H54 (cell line): ENCODE measurements around the gene CALD1.
A peak's percentile ranks its signal among the peaks of the same experiment; 100 is the strongest.

Source experiments
- DNase-seq: peaks from one replicate; pipeline ENCODE4 v3.0.0; 2011; ENCODE audit warnings: low spot score, mixed read lengths; ENCODE audit not compliant: insufficient read length
- FAIRE-seq: peaks from 3 replicates; lab custom pipeline; 2011; peaks lifted over from hg19 to GRCh38; lab: Jason Lieb, UNC
- POLR2A ChIP-seq: IDR thresholded peaks from 2 replicates; pipeline ENCODE4 v1.6.1; 2011; ENCODE audit warnings: low read depth, mild to moderate bottlenecking, low read length

Gene CALD1

DNA sequence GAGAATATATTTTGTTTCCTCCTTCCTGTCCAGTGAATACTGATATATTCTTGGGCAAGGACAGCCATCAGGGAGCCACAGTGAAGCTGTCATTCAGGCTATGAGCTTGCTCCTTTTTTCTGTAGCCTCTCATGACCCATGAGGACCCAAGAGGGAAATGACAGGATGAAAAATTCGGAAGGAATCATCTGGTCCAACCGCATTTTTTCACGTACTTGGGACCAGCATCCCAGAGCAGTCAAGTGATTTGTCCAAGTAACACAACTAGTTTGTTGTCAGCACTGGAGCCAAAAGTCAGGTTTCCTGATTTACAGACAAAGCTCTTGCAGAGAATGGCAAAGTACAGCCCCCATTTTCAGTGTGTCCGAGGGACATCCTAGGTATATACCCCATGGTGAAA, 159.7 kb downstream of the CALD1 start:
- DNase-seq, result no peak
- FAIRE-seq, result no peak
- no peak for TF ChIP-seq POLR2A

- no peak for FAIRE-seq
- TF ChIP-seq POLR2A, result no peak
- DNase-seq, result no peak
Measured at GRCh38 chr7:134940729-134941128, 161.3 kb downstream of the CALD1 start.

DNA sequence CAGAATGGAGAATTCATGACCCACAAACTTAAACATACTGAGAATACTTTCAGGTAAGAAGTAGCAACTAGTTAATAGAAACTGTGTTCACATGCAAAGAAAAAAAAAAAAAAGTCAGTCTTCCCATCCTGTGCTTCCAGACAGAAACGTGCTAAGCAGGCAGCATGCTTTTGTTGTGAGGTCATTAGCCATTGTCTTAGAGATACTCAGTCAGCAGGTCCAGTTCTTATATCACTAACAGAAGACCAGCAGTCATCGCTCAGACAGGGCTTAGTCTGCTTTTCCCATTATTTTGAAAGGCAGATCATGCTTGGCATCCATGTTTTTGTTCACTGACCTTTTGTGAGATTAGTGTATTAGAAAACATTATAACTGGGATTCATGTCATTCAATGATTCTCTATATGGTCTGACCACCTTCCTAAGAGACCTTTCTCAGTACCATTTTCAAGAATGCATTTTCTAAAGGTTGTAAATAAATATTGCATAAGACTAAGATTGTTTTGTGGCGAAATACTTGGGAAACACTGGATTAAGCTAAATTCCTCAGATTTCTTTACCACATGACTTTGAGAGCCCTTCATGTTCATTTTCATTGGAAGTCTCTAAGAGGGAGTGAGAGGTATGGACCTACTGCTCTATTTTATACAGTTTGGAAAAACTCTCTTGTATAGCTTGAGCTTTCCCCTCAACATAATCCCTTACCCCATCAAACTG, 161.9 kb downstream of the CALD1 start:
- FAIRE-seq (peak; percentile 82), DNase-seq (peak; percentile 50)
- no peak for TF ChIP-seq POLR2A

DNA sequence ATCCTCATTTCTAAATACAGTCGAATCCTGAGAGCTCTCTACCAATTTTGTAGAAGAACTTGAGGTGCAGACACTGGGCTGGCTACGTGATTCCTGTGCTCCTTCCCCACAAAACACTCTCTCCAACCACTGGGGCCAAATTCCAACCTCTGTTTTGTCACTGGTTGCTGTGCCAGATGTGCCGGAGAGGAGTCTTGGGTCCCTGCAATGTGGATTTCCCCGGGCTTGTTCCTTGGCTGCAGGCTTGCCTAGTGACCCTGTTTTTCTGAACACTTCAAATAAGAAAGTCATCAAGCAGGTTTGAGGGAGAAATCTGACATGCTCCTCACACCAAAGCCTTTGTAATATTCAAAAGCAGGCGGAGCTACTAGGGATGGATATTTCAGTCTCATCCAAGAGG, 162.5 kb downstream of the CALD1 start:
- DNase-seq, result no peak
- no peak for TF ChIP-seq POLR2A
- no peak for FAIRE-seq

DNA sequence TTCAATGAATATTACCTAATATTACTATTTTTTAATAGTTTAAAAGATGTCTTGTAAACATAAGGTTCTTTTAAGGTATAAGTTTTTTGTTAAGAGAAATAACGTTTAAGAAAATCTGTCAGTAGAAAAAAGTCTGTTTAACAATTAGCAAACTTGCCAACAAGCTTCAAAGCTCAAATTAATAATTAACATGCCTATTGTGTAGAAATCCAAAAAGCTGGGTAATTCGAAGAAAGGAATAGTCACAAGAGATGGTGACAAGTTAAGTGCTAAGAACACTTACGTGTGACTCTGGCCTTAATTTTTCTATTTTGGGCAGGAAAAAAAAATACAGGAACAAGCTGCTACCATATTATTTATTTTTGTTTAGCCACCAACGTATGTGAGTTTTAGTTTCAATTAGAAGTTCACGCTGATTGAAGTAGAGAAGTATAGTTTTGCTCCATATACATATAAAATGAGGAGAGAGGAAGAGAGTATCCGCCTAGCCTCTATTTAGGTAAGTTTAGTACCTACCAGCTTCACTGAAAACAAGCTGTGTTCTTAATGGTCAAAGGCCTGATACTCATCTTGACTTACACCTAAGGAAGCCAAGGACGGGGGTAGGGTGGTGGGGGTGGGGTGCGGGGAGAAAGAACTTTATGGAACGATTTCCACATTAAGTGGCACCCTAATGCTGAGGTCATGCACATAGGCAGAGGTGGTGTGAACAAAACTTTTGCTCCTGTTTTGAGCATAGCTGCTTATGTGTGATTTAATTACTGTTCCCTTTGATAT, 163.4 kb downstream of the CALD1 start:
- DNase-seq (no peak), FAIRE-seq (no peak)
- no peak for TF ChIP-seq POLR2A

DNA sequence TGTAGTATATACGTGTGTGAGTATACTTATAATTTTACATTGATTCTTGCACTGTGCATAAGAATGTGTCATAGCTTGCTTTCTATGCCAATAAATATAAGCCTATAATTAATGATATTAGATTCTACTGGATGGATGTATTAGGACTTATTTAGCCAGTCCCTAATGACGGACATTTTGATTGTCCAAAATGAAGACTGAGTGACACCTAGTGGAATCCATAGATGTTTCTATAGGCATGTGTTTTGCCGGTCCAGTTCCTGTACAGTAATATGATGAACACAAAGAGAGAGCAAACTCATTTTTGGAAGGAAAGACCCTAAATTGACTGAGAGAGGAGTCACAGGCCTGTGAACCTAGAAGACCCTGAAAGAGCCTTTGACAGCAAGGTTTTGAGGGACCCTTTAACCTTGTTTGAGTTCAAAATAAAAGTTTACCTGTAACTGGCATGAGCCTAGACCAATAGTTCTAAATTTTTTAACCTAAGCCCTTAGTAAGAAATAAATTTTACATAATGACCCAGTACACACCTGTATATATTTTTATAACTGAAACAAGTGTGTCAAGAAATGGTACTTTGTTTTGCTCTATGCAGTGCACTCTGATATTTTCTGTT, 164.5 kb downstream of the CALD1 start:
- no peak for DNase-seq
- no peak for TF ChIP-seq POLR2A
- no peak for FAIRE-seq

DNA sequence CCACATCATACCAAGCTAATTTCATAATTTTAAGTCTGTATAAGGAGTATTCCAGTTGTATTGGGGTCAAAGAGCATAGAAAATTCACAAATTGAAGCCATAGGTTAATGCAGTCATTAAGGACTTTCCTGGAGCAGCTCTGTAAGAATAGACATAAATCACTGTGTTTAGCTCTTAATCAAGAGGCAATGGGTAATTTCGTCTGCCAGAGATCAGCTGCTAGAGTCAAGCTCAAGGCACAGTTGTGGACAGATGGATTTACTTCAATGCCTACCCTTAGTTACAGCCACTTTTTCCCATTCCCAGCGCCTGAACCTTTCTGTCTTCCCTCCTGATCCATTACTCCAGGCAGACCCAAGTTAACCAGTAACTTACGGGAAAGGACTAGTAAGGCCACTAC, 166.3 kb downstream of the CALD1 start:
- no peak for TF ChIP-seq POLR2A
- FAIRE-seq (no peak), DNase-seq (no peak)

DNA sequence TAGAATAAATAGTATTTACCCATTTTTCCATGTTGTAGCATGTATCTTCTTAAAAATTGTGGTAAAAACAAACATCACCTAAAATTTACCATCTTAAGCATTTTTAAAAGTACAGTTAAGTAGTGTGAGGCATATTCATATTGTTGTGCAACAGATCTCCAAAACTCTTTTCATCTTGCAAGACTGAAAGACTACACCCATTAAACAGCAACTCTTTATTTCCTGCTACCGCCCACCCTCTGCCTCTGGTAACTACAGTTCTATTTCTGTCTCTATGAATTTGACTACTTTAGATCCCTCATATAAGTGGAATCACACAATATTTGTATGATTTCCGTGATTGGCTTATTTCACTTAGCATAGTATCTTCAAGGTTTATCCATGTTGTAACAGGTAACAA, 166.8 kb downstream of the CALD1 start:
- DNase-seq (no peak), FAIRE-seq (no peak)
- no peak for TF ChIP-seq POLR2A

- FAIRE-seq (no peak), DNase-seq (no peak)
- TF ChIP-seq POLR2A, result no peak
Measured at GRCh38 chr7:134947329-134947728, 167.9 kb downstream of the CALD1 start.

DNA sequence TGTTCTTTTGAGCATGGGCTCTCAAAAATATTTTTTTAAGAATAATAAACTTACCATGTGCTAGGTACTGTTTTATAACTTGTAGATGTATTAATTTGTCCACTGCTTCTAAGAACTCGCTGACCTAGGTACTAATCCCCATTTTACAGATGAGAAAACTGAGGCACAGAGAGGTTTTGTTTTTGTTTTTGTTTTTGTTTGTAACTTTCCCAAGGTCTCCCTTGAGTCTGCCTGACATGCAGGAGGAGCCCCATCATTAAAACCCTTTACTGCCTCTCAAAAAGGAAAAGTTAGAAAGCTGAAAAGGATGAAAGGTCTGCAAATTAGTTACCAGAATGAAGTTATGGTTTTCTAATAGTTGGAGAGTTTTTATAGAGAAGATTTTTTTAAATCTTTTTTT, 168.4 kb downstream of the CALD1 start:
- DNase-seq (no peak), FAIRE-seq (no peak)
- TF ChIP-seq POLR2A, result no peak

- FAIRE-seq, result no peak
Measured at GRCh38 chr7:134948246-134948645, 168.8 kb downstream of the CALD1 start.

DNA sequence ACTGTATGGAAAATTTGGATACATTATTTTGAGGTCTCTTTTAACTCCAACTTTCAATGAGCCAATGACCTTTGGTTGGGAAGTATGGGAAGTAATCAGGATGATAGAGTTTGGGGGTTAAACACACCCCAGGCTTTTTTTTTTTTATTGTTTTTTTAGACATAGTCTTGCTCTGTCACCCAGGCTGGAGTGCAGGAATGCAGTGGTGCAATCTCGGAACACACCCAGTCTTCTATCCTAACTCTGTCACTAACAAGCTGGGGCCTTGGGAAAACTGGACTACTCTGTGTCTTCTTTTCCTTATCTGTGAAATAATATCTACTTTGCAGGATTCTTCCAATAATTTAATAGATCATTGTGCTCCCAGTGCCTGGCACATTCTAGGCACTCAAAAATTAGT, 169.3 kb downstream of the CALD1 start:
- TF ChIP-seq POLR2A, result no peak
- DNase-seq (no peak), FAIRE-seq (no peak)

More at GRCh38 chr7:134948246-134948645, 168.8 kb downstream of the CALD1 start:
- no peak for DNase-seq
- TF ChIP-seq POLR2A, result no peak

DNA sequence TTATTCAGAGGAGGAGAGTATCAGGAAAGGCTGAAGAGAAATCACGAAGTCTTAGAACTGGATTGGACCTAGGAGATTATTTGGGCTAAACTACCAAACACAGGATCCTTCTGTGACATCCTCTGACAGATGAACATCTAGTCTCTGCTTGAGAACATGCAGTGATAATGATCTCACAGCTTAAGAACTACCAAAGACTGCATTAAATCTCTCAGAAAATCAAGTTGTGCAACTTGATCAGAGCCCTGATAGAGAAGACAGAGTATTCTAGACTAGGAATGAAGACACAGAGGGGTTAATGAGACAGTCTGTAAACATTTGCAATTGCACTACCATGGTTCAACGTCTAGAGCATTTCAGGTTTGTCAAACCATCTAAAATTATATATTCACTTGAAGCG, 169.7 kb downstream of the CALD1 start:
- FAIRE-seq (no peak), DNase-seq (no peak)
- TF ChIP-seq POLR2A, result no peak
